DMS79 treated with DMSO at 0.1 percent for 48 hours (cell line): ENCODE data around the gene TBPL1.

Source experiments
- DNase-seq: peaks from one replicate; lab custom pipeline; 2025; lab: John Stamatoyannopoulos, UW

Gene TBPL1

GRCh38 chr6:134007077-134007476 lies 54.1 kb downstream of the TBPL1 start:
- peak; percentile 93 for DNase-seq

GRCh38 chr6:134009876-134010275 lies 56.9 kb downstream of the TBPL1 start:
- DNase-seq: no peak

GRCh38 chr6:134010400-134010799 lies 57.4 kb downstream of the TBPL1 start:
- DNase-seq: no peak

GRCh38 chr6:134010974-134011373 lies 58.0 kb downstream of the TBPL1 start:
- no peak for DNase-seq

- DNase-seq: no peak
Observed at GRCh38 chr6:134014588-134015137, 61.6 kb downstream of the TBPL1 start.

- DNase-seq: no peak
Observed at GRCh38 chr6:134015719-134016557, 62.9 kb downstream of the TBPL1 start.

- no peak for DNase-seq
Observed at GRCh38 chr6:134016558-134016814, 63.5 kb downstream of the TBPL1 start.

GRCh38 chr6:134020071-134020470 lies 67.0 kb downstream of the TBPL1 start:
- DNase-seq: no peak

- no peak for DNase-seq
Observed at GRCh38 chr6:134020543-134020942, 67.5 kb downstream of the TBPL1 start.

- no peak for DNase-seq
Observed at GRCh38 chr6:134020968-134021367, 67.9 kb downstream of the TBPL1 start.

GRCh38 chr6:134021396-134022122 lies 68.5 kb downstream of the TBPL1 start:
- no peak for DNase-seq

GRCh38 chr6:134022650-134023049 lies 69.6 kb downstream of the TBPL1 start:
- no peak for DNase-seq

- DNase-seq: no peak
Observed at GRCh38 chr6:134026597-134026996, 73.6 kb downstream of the TBPL1 start.

GRCh38 chr6:134028438-134028837 lies 75.4 kb downstream of the TBPL1 start:
- no peak for DNase-seq

GRCh38 chr6:134029495-134030455 lies 76.8 kb downstream of the TBPL1 start:
- DNase-seq: no peak

- no peak for DNase-seq
Observed at GRCh38 chr6:134031696-134032255, 78.8 kb downstream of the TBPL1 start.

- no peak for DNase-seq
Observed at GRCh38 chr6:134034478-134034877, 81.5 kb downstream of the TBPL1 start.

GRCh38 chr6:134034961-134035822 lies 82.2 kb downstream of the TBPL1 start:
- no peak for DNase-seq

- DNase-seq: peak; percentile 49
Observed at GRCh38 chr6:134035823-134036296, 82.8 kb downstream of the TBPL1 start.

GRCh38 chr6:134039116-134039515 lies 86.1 kb downstream of the TBPL1 start:
- DNase-seq: no peak
